ENCODE measurements around the gene SLC23A2.
A peak's percentile ranks its signal among the peaks of the same experiment; 100 is the strongest.

The SLC23A2 gene

DNA sequence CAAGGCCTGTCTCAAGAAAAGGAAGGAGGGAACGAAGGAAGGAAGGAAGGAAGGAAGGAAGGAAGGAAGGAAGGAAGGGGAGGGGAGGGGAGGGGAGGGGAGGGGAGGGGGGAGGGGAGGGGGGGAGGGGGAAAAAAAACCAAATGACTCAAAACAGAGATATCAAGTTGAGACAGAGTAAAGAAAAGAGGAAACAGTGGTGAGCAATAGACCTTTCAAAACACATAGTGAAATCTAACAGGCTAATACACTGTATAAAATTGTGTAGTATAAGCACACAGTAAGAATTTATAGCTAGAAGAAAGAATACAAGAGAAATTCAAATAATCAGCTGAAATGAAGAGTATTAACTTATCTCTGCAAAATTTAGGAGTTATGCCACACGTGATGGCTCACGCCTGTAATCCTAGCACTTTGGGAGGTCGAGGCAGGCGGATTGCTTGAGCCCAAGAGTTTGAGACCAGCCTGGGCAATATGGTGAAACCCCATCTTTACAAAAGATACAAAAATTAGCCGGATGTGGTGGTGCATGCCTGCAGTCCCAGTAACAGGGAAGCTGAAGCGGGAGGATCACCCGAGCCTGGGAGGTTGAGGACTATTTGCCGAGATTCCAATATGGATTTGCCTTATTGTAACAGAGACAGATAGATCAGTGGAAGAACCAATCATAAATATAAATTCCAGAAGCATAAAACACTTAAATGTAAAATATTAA, 156.4 kb downstream of the SLC23A2 start:
- no peak for DNase-seq (ENCODE audit: low read depth)

GRCh38 chr20:4844325-4844724, 157.0 kb downstream of the SLC23A2 start:
- DNase-seq (ENCODE audit: low read depth) = no peak

GRCh38 chr20:4840801-4841200, 160.5 kb downstream of the SLC23A2 start:
- no peak for DNase-seq (ENCODE audit: low read depth)

DNA sequence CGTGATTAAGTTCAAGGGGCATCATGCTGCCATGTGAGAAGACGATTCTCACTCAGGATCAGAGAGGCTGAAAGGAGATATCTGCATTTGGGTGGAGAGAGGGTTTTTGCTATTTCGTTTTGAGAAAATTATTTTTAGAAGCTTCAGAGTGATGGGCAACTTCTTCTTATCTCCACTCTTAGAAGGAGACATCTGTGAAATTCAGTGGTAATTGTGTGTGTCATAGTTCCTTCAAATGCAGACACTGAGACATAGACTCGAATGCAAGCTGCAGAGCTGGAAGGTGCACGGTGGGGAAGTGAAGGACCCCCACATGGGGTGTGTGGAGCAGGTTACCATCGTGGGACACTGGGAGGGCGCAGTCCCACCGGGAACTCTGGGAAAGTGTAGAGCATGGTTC, 162.8 kb downstream of the SLC23A2 start:
- no peak for DNase-seq (ENCODE audit: low read depth)

DNA sequence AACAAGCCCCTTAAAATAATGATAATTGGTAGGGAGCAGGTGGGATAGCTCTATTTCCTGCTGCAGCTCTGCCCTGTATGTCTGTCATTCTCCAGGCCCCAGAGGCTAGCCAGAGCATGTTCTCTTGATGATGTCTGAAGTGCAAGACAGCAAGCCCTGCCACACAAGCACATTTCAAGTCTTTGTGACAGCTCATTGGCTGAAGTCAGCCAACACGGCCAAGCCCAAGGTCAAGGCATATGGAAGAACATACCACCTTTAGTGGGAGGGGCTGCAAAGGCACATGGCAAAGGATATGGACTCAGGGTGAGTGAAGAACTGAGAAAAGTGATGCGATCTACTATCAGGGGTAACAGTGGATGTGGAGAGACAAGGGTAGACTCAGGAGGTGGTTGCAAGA, 163.6 kb downstream of the SLC23A2 start:
- no peak for DNase-seq (ENCODE audit: low read depth)

- no peak for DNase-seq (ENCODE audit: low read depth)
Measured at GRCh38 chr20:4836935-4837334, 164.4 kb downstream of the SLC23A2 start.

GRCh38 chr20:4836473-4836872, 164.8 kb downstream of the SLC23A2 start:
- DNase-seq (ENCODE audit: low read depth) = no peak

GRCh38 chr20:4835244-4836177, 165.8 kb downstream of the SLC23A2 start:
- no peak for DNase-seq (ENCODE audit: low read depth)

GRCh38 chr20:4833074-4833728, 168.1 kb downstream of the SLC23A2 start:
- no peak for DNase-seq (ENCODE audit: low read depth)

GRCh38 chr20:4832469-4832868, 168.8 kb downstream of the SLC23A2 start:
- DNase-seq (ENCODE audit: low read depth) = no peak

GRCh38 chr20:4830696-4831095, 170.6 kb downstream of the SLC23A2 start:
- no peak for DNase-seq (ENCODE audit: low read depth)

- DNase-seq (ENCODE audit: low read depth) = no peak
Measured at GRCh38 chr20:4830259-4830658, 171.1 kb downstream of the SLC23A2 start.

DNA sequence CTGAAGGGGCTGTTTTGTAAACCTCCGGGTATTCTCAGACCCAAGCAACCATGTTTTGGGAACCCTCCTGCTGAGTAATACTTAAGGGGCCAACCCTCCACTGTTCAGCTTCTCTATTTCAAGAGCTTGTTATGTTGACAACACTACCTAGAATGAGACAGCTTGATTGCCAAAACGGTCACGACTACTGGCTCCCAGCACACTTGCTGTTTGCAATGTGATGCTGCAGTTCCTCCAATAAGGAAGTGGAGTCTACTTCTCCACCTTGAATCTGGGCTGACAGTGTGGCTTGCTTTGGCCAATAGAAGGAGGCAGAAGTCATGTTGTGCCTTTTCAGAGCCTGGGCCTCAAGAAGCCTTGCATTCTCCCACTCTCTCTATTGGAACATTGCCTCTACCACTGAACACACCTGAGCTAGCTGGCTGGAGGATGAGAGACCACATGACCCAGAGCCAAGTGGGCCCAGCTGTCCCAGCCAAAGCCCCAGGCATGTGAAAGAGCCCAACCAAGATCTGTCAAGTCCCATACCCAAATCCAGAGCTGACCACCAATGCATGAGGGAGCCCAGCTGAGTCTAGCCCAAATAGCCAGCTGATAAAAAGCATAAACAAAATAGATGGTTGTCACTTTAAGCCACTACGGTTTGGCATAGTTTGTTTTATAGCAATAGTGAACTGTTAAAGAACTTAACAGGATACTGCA, 171.6 kb downstream of the SLC23A2 start:
- no peak for DNase-seq (ENCODE audit: low read depth)

DNA sequence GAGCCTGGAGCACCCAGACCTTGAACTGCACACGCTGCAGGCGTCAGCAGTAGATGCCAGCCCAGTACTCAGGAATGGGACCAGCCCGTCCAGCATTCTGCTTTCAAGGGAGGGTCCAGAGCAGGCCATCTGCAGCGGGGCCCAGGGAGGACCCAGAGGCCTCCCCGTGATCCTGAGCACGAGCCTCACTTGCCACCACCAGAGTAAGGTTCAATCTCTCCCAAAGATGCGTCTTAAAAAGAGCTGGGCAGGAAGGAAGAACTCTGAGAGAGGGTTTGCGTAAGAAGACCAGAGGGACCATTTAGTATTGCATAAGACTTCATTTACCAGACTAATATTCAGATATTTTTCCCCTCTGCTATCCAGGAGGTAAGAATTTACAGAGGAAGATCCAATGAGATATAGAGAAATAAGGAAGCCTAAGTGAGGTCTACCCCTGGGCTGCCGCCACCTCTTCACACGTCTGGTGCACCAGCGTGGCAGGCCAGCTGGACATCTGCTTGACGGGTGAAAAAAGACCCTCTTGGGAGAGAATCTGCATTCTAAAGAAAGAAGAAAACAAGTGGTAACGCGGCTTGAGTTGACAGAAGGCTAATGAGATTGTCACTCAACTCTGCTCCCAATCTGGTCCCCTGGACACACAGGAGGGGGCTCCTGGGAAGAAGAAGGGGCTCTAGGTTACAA, 172.3 kb downstream of the SLC23A2 start:
- no peak for DNase-seq (ENCODE audit: low read depth)

DNA sequence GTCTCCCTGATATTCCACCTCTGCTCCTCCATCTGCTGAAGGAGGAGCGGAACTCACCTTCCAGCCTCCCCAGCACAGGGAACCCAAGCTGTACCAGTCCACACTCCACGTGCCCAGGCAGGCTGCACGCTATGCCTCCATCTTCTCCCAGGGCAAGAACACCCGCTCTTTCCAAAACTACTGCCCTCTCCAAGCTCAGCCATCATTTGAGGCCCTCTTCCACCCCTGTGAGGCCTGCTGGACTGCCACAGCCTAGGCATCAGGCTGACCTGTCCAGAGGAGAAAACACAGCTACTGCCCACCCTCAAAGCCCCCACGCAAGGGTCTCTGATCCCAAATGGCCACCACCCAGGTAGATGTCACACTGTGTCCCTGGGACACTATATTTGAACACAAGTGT, 179.7 kb downstream of the SLC23A2 start:
- DNase-seq (ENCODE audit: low read depth) = no peak

DNA sequence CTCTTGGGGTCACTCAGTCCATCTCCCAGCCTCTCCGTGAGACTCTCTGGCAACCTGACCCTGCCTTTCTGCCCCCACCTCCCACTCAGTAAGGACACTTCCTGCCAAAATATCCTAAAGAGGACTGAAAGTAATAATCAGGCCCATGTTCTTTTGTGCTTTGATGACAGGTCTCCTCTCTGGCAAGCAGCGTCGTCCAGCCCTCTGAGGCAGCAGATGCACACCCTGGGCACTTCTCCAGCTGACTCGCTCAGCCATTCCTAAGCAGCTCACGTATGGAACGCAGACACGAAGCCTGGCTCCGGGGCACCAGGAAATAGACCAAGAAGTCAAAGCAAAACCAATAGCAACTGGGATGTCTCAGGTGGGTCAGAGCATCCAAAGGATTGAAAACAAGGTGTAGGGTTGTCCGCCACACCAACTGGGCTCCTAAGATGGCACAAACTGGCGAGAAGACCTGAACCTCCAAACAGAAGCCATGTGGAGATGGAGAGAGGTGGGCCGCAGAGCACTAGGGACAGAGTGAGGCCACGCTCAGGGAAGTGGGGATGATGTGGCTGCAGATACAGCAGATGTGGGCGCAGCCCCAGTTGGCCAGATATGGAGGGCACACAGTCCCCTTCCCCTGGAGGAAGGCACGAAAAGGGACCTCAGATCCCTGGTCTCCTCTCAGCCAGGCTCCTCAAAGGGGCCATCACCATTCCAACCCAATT, 180.3 kb downstream of the SLC23A2 start:
- no peak for DNase-seq (ENCODE audit: low read depth)

- DNase-seq (ENCODE audit: low read depth) = no peak
Measured at GRCh38 chr20:4819901-4820300, 181.4 kb downstream of the SLC23A2 start.

DNA sequence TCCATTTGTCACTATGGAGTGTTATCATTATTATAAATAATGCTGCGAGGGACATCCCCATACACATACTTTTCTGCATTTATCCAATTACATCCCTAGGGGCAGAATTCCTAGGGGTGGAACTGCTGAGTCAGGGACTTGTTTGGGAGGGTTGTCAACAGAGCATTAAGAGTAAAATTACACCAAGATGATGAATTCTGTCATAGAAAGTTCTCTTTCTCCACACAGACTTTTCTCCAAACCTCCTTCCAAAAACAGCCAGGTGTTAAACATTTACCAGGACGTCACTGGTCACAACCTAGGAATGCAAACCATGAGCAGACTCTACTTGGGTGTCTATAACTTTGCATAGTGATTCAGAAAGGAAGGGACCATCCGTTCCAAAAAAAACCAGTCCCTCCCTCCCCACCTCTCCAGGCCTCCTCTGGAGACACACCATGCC, 184.1 kb downstream of the SLC23A2 start:
- DNase-seq (ENCODE audit: low read depth) = no peak

DNA sequence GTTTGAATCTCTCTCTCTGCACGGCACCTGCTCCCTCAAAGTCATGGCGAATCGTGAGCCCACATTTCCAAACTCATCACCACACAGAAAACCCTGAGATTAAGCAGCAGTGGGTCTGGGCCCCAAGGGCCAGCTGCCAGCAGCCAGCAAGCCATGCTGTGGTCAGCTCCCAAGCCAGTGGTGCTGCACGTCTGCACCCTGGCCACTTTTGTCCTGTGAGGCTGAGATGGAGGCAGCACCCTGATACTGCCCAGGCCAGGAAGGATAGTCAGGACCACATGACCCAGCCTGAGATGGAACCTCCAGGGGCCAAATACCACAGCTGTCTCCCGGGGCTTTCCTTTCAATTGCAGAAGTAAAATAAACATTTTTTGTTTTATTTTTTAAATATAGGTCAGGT, 185.7 kb downstream of the SLC23A2 start:
- DNase-seq (ENCODE audit: low read depth) = no peak

DNA sequence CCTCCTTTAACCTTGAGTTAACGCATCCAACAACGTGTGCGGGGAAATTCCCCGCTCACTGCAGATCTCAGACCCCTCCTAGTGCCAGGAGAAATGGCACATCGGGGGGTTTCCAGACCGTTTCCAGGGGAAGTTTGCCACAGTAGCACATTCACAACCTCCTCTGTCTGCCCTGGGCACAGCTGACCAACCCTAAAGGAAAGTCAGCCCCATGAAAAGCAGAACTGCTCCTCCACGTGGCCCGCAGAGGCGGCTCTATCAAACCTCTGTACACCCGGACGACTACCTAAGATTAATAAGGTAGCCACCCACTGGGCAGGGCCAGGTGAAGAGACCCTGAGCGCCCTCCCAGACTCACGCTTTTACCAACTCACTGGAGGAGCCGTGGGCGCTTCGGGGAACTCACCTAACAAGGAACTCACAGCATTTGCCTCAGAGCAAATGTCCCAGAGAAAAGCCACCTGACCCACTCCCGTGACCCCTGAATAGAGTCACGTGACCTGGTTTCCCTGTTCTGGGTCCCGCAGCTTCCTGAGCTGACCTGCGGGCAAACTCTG, 186.5 kb downstream of the SLC23A2 start:
- peak; percentile 70 for DNase-seq (ENCODE audit: low read depth)
